HepG2 (cell line): ENCODE data around the gene CCL23. TPM values are rescaled to one million over a fixed set of nuclear protein-coding genes. Genes with fewer than 3 reads are reported as not detected.

Experiments
- ASH2L ChIP-seq: fragments of 300-600, 200-600 bp; sonication (generic); IDR thresholded peaks from 2 replicates; pipeline ENCODE4 v1.7.0; 2017; ENCODE audit warnings: low read depth, mild to moderate bottlenecking, moderate library complexity, mixed read lengths, low read length; ENCODE audit not compliant: insufficient read length
- CSRNP2 ChIP-seq: sonication (generic); formaldehyde crosslinking; conservative IDR thresholded peaks from 2 replicates; pipeline ENCODE4 v1.8.0; 2022; ENCODE audit warnings: low read depth, missing genetic modification reagents
- E2F5 ChIP-seq: sonication (generic); formaldehyde crosslinking; conservative IDR thresholded peaks from 2 replicates; pipeline ENCODE4 v1.4.0; 2020; ENCODE audit warnings: missing genetic modification reagents
- ELF1 ChIP-seq: sonication (generic); formaldehyde crosslinking; IDR thresholded peaks from 2 replicates; pipeline ENCODE4 v1.4.0; 2020; ENCODE audit warnings: missing genetic modification reagents
- FOSL2 ChIP-seq: sonication (generic); formaldehyde crosslinking; IDR thresholded peaks from 2 replicates; pipeline ENCODE4 v1.4.0; 2020; ENCODE audit warnings: missing genetic modification reagents
- MED8 ChIP-seq: sonication (generic); formaldehyde crosslinking; IDR thresholded peaks from 2 replicates; pipeline ENCODE4 v1.8.1; 2023; ENCODE audit warnings: mild to moderate bottlenecking, missing genetic modification reagents; ENCODE audit not compliant: insufficient replicate concordance
- POGK ChIP-seq: sonication (generic); formaldehyde crosslinking; conservative IDR thresholded peaks from 2 replicates; pipeline ENCODE4 v1.8.0; 2022; ENCODE audit warnings: mild to moderate bottlenecking, moderate library complexity, missing genetic modification reagents
- POLR2AphosphoS5 ChIP-seq: IDR thresholded peaks from 2 replicates; pipeline ENCODE4 v1.6.1; 2012; ENCODE audit warnings: low read depth, low read length
- REL ChIP-seq: sonication (generic); formaldehyde crosslinking; conservative IDR thresholded peaks from 2 replicates; pipeline ENCODE4 v1.8.0; 2022; ENCODE audit warnings: mild to moderate bottlenecking, missing genetic modification reagents, moderate library complexity
- REXO4 ChIP-seq: sonication (generic); formaldehyde crosslinking; IDR thresholded peaks from 2 replicates; pipeline ENCODE4 v1.8.0; 2022; ENCODE audit warnings: missing genetic modification reagents, mild to moderate bottlenecking, borderline replicate concordance
- SMC3 ChIP-seq: IDR thresholded peaks from 2 replicates; pipeline ENCODE4 v1.6.1; 2011; ENCODE audit warnings: low read length, improper control_type of control experiment
- SRSF4 ChIP-seq: fragments of 200-400 bp; formaldehyde crosslinking; IDR thresholded peaks from one replicate; pipeline ENCODE4 v1.6.1; 2018; ENCODE audit warnings: mild to moderate bottlenecking, low read depth, low read length, moderate library complexity; ENCODE audit not compliant: poor library complexity, severe bottlenecking
- YEATS2 ChIP-seq: sonication (generic); formaldehyde crosslinking; IDR thresholded peaks from 2 replicates; pipeline ENCODE4 v1.4.0; 2020; ENCODE audit warnings: missing genetic modification reagents, borderline replicate concordance
- ZHX1 ChIP-seq: sonication (generic); formaldehyde crosslinking; IDR thresholded peaks from 2 replicates; pipeline ENCODE4 v1.8.1; 2022; ENCODE audit warnings: low read depth, mild to moderate bottlenecking, missing genetic modification reagents
- ZKSCAN8 ChIP-seq: IDR thresholded peaks from 2 replicates; pipeline ENCODE4 v1.6.1; 2016; ENCODE audit warnings: borderline replicate concordance, missing genetic modification reagents, missing compliant biosample characterization
- ZNF143 ChIP-seq: sonication (generic); formaldehyde crosslinking; IDR thresholded peaks from 2 replicates; pipeline ENCODE4 v1.4.0; 2020; ENCODE audit warnings: missing genetic modification reagents
- ZNF24 ChIP-seq: fragments of 450-650 bp; IDR thresholded peaks from 2 replicates; pipeline ENCODE4 v1.6.1; 2017; ENCODE audit warnings: antibody characterized with exemption, mild to moderate bottlenecking
- ZNF274 ChIP-seq: sonication (generic); formaldehyde crosslinking; IDR thresholded peaks from 2 replicates; pipeline ENCODE4 v1.5.1; 2020; ENCODE audit warnings: mild to moderate bottlenecking, missing genetic modification reagents
- ZNF329 ChIP-seq: sonication (generic); formaldehyde crosslinking; IDR thresholded peaks from 2 replicates; pipeline ENCODE4 v1.9.0; 2021; ENCODE audit warnings: low read depth, mild to moderate bottlenecking, missing genetic modification reagents
- ZNF383 ChIP-seq: sonication (generic); formaldehyde crosslinking; IDR thresholded peaks from 2 replicates; pipeline ENCODE4 v1.4.0; 2020; ENCODE audit warnings: missing genetic modification reagents, mild to moderate bottlenecking, borderline replicate concordance
- ZNF713 ChIP-seq: sonication (generic); formaldehyde crosslinking; IDR thresholded peaks from 2 replicates; pipeline ENCODE4 v1.4.0; 2020; ENCODE audit warnings: mild to moderate bottlenecking, missing genetic modification reagents
- ZNF766 ChIP-seq: sonication (generic); formaldehyde crosslinking; IDR thresholded peaks from 2 replicates; pipeline ENCODE4 v1.5.0; 2020; ENCODE audit warnings: missing genetic modification reagents, borderline replicate concordance
- polyA plus RNA-seq, 8 experiments: library from polyadenylated mRNA; depleted of rRNA in 3 of 8; stranded (reverse) in 7 of 8; unstranded in 1 of 8; fragments of >200 nt; fragmentation: Illumina TruSeq in 4 of 8; extraction: Trizol in 4 of 8; gene quantifications; 2 replicates each; pipeline versions ENCODE4 v1.2.1 to v1.2.3, GENCODE V29; 2011 to 2016; ENCODE audit warnings: low read depth in 4 of 8, missing spikeins in 1 of 8, mixed read lengths in 1 of 8; ENCODE audit not compliant: insufficient read depth in 1 of 8
- total RNA-seq, 5 experiments: library from RNA; depleted of rRNA; stranded (reverse); fragments of >200 nt; fragmentation: Illumina TruSeq; extraction: Trizol; gene quantifications; 2 replicates each; pipeline ENCODE4 v1.2.3, GENCODE V29; 2016; ENCODE audit warnings: low read depth in 1 of 5

Gene CCL23
- total and polyA plus RNA-seq, 2 of the 13 experiments (the other 11 are each of a cell fraction or from before 2014, with no cell fraction given): not detected

- TF ChIP-seq E2F5 (CRISPR knock-in tag) (no peak), ELF1 (no peak), ZHX1 (no peak), SMC3 (peak; percentile 82), ZNF766 (CRISPR knock-in tag) (no peak), YEATS2 (CRISPR knock-in tag) (no peak), ASH2L (peak; percentile 38), FOSL2 (no peak), POLR2AphosphoS5 (no peak), CSRNP2 (CRISPR knock-in tag) (no peak), ZNF383 (CRISPR knock-in tag) (no peak), MED8 (CRISPR knock-in tag) (peak; percentile 24), REXO4 (CRISPR knock-in tag) (no peak), ZNF713 (CRISPR knock-in tag) (no peak), ZNF24 (no peak), ZNF274 (CRISPR knock-in tag) (no peak; the same call in 1 of the 2 replicates), POGK (CRISPR knock-in tag) (no peak), ZKSCAN8 (CRISPR knock-in tag) (no peak; the same call in 1 of the 2 replicates), SRSF4 (no peak), ZNF143 (CRISPR knock-in tag) (no peak), REL (CRISPR knock-in tag) (no peak), ZNF329 (CRISPR knock-in tag) (no peak)
Observed at GRCh38 chr17:36008998-36009665, 8.6 kb downstream of the CCL23 start (continued).
